Nephron (organoid): ENCODE measurements around the gene YWHAG.
A peak's percentile ranks its signal among the peaks of the same experiment; 100 is the strongest.
"Not testable (repeated sequence)": the region's sequence is repeated elsewhere in the genome, so short reads cannot be mapped to it uniquely, and the experiment has no call there.

Source experiments
- H3K27ac Mint-ChIP-seq, 3 experiments: 2 replicates each; pipeline ENCODE4 v1.8.0; 2020; ENCODE audit warnings: mixed read lengths in 3 of 3, mild to moderate bottlenecking in 2 of 3, moderate library complexity in 1 of 3
- H3K27me3 Mint-ChIP-seq: 2 replicates; pipeline ENCODE4 v1.8.0; 2021; ENCODE audit warnings: low read depth, mild to moderate bottlenecking, moderate library complexity, mixed read lengths
- H3K36me3 Mint-ChIP-seq: 2 replicates; pipeline ENCODE4 v1.8.0; 2020; ENCODE audit warnings: low read depth, mixed read lengths
- H3K4me1 Mint-ChIP-seq: 2 replicates; pipeline ENCODE4 v1.8.0; 2020; ENCODE audit warnings: mixed read lengths
- H3K4me3 Mint-ChIP-seq, 3 experiments: 2 replicates each; pipeline ENCODE4 v1.8.0; 2020; ENCODE audit warnings: mild to moderate bottlenecking in 3 of 3, mixed read lengths in 3 of 3, moderate library complexity in 2 of 3
- H3K9me3 Mint-ChIP-seq: 2 replicates; pipeline ENCODE4 v1.8.0; 2020; ENCODE audit warnings: mixed read lengths
- TF ChIP-seq, protein P1 (sequence below), 3 experiments: fragments of 200-600 bp; sonication (generic); IDR thresholded peaks; one replicate each; pipeline ENCODE4 v1.5.0; 2021; ENCODE audit warnings: antibody characterized with exemption in 3 of 3; ENCODE audit not compliant: unreplicated experiment in 3 of 3

YWHAG gene

GRCh38 chr7:76372984-76373833 lies 14.4 kb upstream of the YWHAG start:
- TF ChIP-seq, protein P1, sequence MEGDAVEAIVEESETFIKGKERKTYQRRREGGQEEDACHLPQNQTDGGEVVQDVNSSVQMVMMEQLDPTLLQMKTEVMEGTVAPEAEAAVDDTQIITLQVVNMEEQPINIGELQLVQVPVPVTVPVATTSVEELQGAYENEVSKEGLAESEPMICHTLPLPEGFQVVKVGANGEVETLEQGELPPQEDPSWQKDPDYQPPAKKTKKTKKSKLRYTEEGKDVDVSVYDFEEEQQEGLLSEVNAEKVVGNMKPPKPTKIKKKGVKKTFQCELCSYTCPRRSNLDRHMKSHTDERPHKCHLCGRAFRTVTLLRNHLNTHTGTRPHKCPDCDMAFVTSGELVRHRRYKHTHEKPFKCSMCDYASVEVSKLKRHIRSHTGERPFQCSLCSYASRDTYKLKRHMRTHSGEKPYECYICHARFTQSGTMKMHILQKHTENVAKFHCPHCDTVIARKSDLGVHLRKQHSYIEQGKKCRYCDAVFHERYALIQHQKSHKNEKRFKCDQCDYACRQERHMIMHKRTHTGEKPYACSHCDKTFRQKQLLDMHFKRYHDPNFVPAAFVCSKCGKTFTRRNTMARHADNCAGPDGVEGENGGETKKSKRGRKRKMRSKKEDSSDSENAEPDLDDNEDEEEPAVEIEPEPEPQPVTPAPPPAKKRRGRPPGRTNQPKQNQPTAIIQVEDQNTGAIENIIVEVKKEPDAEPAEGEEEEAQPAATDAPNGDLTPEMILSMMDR (IDR thresholded peaks at IDR 0.05; ENCODE audit: unreplicated experiment in 3 of 3), result no peak
- H3K27me3 Mint-ChIP-seq, result peaks cover 8% of the 10 kb centered on the region
- peaks cover 23% of the 10 kb centered on the region for H3K4me1 Mint-ChIP-seq
- no peak overlapping the region for H3K4me3 Mint-ChIP-seq
- no peaks in the 10 kb centered on the region for H3K36me3 Mint-ChIP-seq
- peak overlapping the region in 2 of 3 experiments; percentile 56 to 63 for H3K27ac Mint-ChIP-seq
- H3K9me3 Mint-ChIP-seq, result no peaks in the 10 kb centered on the region

GRCh38 chr7:76371396-76371795 lies 12.6 kb upstream of the YWHAG start:
- TF ChIP-seq, protein P1 (IDR thresholded peaks at IDR 0.05; ENCODE audit: unreplicated experiment in 3 of 3), result no peak
- Mint-ChIP-seq H3K9me3 (no peaks in the 10 kb centered on the region), H3K27ac (no peak overlapping the region), H3K36me3 (no peaks in the 10 kb centered on the region), H3K27me3 (peaks cover 8% of the 10 kb centered on the region), H3K4me3 (no peak overlapping the region), H3K4me1 (peaks cover 14% of the 10 kb centered on the region)

GRCh38 chr7:76369018-76369417 lies 10.2 kb upstream of the YWHAG start:
- peaks cover 8% of the 10 kb centered on the region for H3K27me3 Mint-ChIP-seq
- H3K4me1 Mint-ChIP-seq, result peaks cover 23% of the 10 kb centered on the region
- TF ChIP-seq, protein P1 (IDR thresholded peaks at IDR 0.05; ENCODE audit: unreplicated experiment in 3 of 3), result no peak
- H3K9me3 Mint-ChIP-seq, result no peaks in the 10 kb centered on the region
- no peaks in the 10 kb centered on the region for H3K36me3 Mint-ChIP-seq
- H3K27ac Mint-ChIP-seq, result no peak overlapping the region
- H3K4me3 Mint-ChIP-seq, result no peak overlapping the region

- H3K4me1 Mint-ChIP-seq, result peaks cover 24% of the 10 kb centered on the region
- H3K9me3 Mint-ChIP-seq, result no peaks in the 10 kb centered on the region
- H3K27me3 Mint-ChIP-seq, result peaks cover 5% of the 10 kb centered on the region
- TF ChIP-seq, protein P1 (IDR thresholded peaks at IDR 0.05; ENCODE audit: unreplicated experiment in 3 of 3), result no peak
- H3K27ac Mint-ChIP-seq, result peak overlapping the region in 1 of 3 experiments; percentile 46
- no peaks in the 10 kb centered on the region for H3K36me3 Mint-ChIP-seq
- H3K4me3 Mint-ChIP-seq, result no peak overlapping the region
These were observed 9.4 kb upstream of the YWHAG start for GRCh38 chr7:76368190-76368589.

- TF ChIP-seq, protein P1 (IDR thresholded peaks at IDR 0.05; ENCODE audit: unreplicated experiment in 3 of 3), result no peak
- H3K4me1 Mint-ChIP-seq, result peaks cover 36% of the 10 kb centered on the region
- H3K4me3 Mint-ChIP-seq, result peak overlapping the region; percentile 33 to 66 (median 52)
- H3K27ac Mint-ChIP-seq, result peak overlapping the region; percentile 90 to 99 (median 98)
- peaks cover 4% of the 10 kb centered on the region for H3K27me3 Mint-ChIP-seq
- H3K36me3 Mint-ChIP-seq, result no peaks in the 10 kb centered on the region
- no peaks in the 10 kb centered on the region for H3K9me3 Mint-ChIP-seq
These were observed 5.4 kb upstream of the YWHAG start for GRCh38 chr7:76364198-76364584.

GRCh38 chr7:76363754-76364153 lies 5.0 kb upstream of the YWHAG start:
- not testable (repeated sequence) for H3K36me3 Mint-ChIP-seq, H3K9me3 Mint-ChIP-seq, H3K27me3 Mint-ChIP-seq
- Mint-ChIP-seq H3K4me1 (peaks cover 36% of the 10 kb centered on the region), H3K4me3 (peak overlapping the region in 2 of 3 experiments; percentile 52 to 66), H3K27ac (peak overlapping the region; percentile 90 to 99 (median 98))
